AG09309 (cell line): ENCODE measurements around the gene GNG7.

Experiments
- DNase-seq: peaks from one replicate; pipeline ENCODE4 v3.0.0-alpha.2; 2010; ENCODE audit warnings: low read depth
- H3K4me3 ChIP-seq: 2 replicates; pipeline ENCODE4 v1.5.1; 2011; ENCODE audit warnings: mild to moderate bottlenecking, low read depth, low read length, moderate library complexity; ENCODE audit not compliant: control insufficient read depth
- TF ChIP-seq, protein P1 (sequence below): IDR thresholded peaks from 2 replicates; pipeline ENCODE4 v1.5.1; 2011; ENCODE audit warnings: mild to moderate bottlenecking, low read depth, low read length, inconsistent platforms; ENCODE audit not compliant: insufficient read depth, control insufficient read depth; ENCODE audit errors: missing control alignments

The GNG7 gene

DNA sequence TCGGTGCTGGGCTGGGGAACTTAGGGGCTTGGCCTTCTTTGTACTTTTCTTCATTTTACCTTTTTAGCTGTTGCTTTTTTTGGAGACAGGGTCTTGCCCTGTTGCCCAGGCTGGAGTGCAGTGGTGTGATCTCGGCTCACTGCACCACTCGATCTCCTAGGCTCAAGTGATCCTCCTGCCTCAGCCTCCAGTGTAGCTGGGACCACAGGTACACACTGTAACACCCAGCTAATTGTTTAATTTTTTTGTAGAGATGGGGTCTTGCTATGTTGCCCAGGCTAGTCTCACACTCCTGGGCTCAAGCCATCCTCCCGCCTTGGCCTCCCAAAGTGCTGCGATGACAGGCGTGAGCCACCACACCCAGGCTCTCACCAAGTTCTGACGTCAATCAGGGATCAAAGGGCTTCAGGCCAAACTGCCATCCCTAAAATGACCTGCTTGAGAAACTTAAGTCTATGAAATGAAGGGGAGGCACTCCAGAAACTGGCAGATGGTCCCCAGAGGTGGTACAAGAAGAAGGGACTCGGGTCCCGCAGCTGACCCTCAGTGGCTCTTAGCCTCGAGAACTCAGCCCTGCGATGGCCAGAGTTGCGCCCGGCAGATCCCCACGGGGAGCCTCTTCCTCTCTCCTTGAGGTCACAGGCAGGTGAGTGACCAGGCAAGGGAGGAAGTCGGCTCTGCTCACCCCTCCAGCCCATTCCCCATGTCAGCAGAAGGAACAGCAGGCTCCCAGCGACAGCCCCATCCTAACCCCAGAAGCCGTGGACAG is 61.7 kb downstream of the GNG7 start:
- DNase-seq = no peak
- H3K4me3 ChIP-seq = no peak overlapping the region
- TF ChIP-seq, protein P1, sequence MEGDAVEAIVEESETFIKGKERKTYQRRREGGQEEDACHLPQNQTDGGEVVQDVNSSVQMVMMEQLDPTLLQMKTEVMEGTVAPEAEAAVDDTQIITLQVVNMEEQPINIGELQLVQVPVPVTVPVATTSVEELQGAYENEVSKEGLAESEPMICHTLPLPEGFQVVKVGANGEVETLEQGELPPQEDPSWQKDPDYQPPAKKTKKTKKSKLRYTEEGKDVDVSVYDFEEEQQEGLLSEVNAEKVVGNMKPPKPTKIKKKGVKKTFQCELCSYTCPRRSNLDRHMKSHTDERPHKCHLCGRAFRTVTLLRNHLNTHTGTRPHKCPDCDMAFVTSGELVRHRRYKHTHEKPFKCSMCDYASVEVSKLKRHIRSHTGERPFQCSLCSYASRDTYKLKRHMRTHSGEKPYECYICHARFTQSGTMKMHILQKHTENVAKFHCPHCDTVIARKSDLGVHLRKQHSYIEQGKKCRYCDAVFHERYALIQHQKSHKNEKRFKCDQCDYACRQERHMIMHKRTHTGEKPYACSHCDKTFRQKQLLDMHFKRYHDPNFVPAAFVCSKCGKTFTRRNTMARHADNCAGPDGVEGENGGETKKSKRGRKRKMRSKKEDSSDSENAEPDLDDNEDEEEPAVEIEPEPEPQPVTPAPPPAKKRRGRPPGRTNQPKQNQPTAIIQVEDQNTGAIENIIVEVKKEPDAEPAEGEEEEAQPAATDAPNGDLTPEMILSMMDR = no peak

DNA sequence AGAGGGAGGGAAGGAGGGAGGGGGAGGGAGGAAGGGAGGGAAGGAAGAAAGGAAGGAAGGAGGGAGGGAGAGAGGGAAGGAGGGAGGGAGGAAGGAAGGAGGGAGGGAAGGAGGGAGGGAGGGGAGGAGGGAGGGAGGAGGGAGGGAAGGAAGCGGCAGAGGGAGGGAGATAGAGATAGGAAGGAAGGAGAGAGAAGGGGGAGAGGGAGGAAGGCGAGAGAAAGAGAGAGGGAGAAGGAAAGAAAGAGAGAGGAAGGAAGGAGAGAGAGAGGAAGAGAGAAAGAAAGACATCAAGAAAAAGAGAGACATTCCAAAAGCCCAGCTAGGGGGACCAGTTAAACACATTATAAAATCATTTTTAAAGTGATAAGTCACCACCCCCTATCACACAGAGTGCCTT is 62.5 kb downstream of the GNG7 start:
- no peak for DNase-seq
- TF ChIP-seq, protein P1 = no peak
- no peak overlapping the region for H3K4me3 ChIP-seq

DNA sequence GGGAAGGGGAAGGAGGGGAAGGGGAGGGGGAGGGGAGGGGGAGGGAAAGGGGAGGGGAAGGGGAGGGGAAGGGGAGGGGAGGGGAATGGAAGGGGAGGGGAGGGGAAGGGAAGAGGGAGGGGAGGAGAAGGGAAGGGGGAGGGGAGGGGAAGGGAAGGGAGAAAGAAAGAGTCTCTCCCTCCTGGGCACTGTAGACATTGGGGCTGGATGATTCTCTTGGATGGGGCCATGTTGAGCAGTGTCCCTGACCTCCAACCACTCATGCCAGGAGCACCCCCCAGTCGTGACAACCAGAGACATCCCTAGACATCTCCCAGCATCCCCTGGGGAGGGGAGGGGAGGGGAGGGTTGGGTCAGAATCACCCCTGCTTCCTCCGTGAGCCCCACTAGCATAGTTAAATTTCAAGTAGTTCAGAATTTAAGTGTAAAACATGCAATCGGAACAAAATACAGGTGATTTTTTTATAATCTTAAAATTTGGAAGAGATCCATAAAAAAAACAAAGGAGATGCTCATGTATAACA is 64.0 kb downstream of the GNG7 start:
- no peak overlapping the region for H3K4me3 ChIP-seq
- TF ChIP-seq, protein P1 = no peak
- no peak for DNase-seq

DNA sequence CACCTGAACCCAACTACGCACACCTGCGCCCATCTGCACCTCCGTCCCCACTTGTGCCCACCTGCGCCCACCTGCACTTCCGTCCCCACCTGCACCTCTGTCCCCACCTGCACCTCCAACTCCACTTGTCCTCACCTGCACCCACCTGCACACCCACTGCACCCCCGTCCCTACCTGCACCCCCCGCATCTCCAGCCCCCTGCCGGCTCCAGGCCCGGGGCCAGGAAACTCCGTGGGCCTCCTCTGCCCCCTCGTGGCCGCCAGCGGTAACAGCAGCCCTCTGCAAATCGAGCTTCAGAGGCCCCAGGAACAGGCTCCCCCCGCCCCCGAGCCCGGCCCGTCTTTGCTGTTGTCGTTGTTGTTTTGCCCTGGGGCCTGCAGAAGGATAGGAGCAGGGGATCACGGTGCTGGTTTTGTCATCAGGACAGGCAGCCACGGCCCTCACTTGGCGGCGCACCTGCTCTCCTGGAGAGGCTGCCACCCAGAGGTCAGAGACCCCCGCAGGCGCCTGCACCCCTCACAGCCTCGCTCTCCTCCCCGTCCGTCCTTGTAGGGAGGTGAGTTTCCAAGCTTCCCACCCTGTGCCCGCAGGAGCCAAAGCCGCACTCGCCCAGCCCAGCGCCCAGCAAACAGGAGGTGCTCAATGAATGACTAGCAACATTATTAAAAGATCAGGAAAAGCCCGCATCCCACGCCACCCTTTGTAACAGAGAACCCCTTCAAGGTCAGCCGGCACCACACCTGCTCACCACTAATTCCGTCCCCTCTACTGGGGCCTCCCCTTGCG is 65.4 kb downstream of the GNG7 start:
- H3K4me3 ChIP-seq = no peak overlapping the region
- DNase-seq = no peak
- TF ChIP-seq, protein P1 = peak; percentile 97

DNA sequence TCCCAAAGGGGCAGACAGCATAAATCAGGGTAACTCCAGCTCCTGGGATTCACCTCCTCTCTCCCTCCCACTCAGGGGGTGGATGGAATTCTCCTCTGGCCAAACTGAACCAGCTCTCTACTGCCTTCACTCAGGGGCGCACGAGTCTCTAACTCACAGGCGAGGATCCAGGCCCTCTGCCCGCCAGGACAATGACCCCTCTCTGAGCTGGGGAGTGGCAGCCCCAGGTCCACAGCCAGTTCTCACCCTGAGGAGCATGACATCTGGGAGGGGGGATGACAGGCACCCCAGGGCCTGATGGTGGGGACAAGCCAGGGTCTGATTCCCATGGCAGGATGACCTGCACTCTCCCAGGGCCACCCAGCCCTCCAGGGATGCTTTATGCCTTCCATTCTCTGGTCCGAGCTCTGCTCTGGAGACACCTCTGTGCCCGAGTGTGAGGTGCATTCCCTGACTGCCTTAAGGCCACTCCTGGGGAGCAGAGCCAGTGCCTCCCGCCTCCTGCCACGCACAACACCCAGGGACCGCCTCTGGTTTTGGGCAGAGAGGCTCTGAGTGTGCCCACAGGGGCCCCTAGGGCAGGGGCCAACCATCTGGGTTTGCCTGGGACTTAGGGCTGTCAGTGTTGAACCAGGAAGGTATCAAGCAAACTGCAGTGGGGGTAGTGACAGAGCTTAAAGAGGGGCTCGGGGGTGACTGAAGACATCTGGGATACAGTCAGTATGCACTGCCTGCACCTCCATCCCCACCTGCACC is 66.2 kb downstream of the GNG7 start:
- H3K4me3 ChIP-seq = no peak overlapping the region
- DNase-seq = no peak
- TF ChIP-seq, protein P1 = no peak

DNA sequence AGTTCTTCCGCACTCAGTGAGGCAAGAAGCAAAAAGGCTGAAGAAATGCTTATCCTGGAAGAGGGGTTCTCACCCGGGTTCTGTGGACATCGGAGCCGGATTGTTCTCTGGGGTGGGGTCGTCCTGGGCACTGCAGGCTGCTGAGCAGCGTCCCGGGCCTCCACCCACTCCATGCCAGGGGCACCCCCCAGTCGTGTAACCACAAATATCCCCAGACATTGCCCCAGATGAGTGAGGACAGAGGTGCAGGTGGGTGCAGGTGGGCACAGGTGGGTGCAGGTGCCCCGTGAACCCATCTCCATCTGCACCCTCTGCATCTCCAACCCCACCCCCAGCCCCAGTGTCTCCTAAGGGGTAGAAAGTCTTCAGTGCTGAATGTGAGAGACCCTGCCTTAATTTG is 67.5 kb downstream of the GNG7 start:
- H3K4me3 ChIP-seq = no peak overlapping the region
- TF ChIP-seq, protein P1 = no peak
- no peak for DNase-seq
